Measurements from ENCODE around the gene POFUT1.

POFUT1 gene

DNA sequence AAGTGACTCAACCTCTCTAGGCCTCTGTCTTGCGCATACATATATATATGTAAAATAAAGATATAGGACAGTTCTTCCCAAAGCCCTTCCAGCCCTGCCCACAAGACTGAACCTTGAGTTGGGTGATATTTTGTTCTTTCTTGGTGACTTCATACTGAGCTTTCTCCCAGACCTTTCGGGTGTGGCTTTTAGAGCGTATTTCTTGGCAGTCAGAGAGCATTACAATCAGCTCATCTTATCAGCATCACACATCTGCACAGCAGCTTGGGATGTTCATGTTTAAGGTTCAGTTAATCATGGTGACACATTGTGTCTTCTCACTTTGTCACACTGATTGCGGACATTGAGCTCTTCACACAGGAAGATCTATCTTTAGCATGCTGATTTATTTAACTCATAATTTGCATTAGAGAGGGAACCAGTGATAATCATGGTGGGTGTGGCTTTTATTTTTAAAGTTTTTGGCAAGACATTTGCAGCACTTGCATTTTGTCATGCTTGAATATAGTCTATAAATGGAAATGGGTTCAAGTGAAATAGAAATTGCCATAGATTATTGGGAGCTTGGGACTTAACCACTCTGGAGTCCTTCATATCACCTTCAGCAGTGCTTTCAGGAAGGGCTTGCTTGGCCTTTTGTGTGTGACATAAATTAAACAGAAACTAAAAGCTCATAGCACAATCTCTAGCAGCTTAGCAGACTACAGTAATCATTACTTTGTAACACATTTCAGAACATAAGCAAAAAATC is 78.1 kb downstream of the POFUT1 start:
- H3K4me3 ChIP-seq = no peak overlapping the region
- H3K4me1 ChIP-seq = peaks cover 33% of the 10 kb centered on the region
- no peak overlapping the region for H3K9ac ChIP-seq
- no peaks in the 10 kb centered on the region for H3K27me3 ChIP-seq
- H3K36me3 ChIP-seq = peaks cover 16% of the 10 kb centered on the region; the same call in 1 of the 2 replicates
- peak overlapping the region; percentile 57 for H3K4me2 ChIP-seq
- no peaks in the 10 kb centered on the region for H3K9me3 ChIP-seq
- no peak overlapping the region for H3K27ac ChIP-seq
- no peaks in the 10 kb centered on the region for H4K20me1 ChIP-seq
- no peak for TF ChIP-seq Cebpa-rat (IDR thresholded peaks at IDR 0.05)

DNA sequence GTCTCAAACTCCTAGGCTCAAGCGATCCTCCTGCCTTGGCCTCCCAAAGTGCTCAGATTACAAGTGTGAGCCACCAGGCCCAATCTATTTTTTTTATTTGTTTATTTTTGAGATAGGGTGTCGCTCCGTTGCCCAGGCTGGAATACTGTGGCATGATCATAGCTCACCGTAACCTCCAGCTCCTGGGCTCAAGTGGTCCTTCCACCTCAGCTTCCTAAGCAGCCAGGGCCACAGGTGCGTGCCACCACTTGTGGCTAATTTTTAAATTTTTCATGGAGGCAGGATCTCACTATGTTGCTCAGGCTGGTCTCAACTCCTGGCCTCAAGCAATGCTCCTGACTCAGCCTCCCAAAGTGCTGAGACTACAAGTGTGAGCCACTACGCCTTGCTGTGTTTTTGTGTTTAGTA is 79.6 kb downstream of the POFUT1 start:
- Histone ChIP-seq H3K4me3 (no peak overlapping the region), H3K9me3 (no peaks in the 10 kb centered on the region), H3K27ac (no peak overlapping the region), H3K9ac (no peak overlapping the region), H4K20me1 (no peaks in the 10 kb centered on the region), H3K36me3 (peaks cover 16% of the 10 kb centered on the region; the same call in 1 of the 2 replicates), H3K4me2 (no peak overlapping the region), H3K27me3 (no peaks in the 10 kb centered on the region), H3K4me1 (peaks cover 24% of the 10 kb centered on the region)
- no peak for TF ChIP-seq Cebpa-rat (IDR thresholded peaks at IDR 0.05)
